GM23338 (cell line): ENCODE data around the gene OMD. TPM values are rescaled to one million over a fixed set of nuclear protein-coding genes. Genes with fewer than 3 reads are reported as not detected.

Source experiments
- ATAC-seq: fragments of 200-7000 bp; cut with Tn5 transposase; 3 replicates; pipeline ENCODE4 v1.9.1; 2020
- DNase-seq: peaks from one replicate; pipeline ENCODE4 v3.0.0-alpha.2; 2015; ENCODE audit warnings: low spot score
- H2AFZ ChIP-seq: fragments of 200-600 bp; sonication (generic); 2 replicates; pipeline ENCODE4 v1.8.0; 2016; ENCODE audit warnings: antibody characterized with exemption, mild to moderate bottlenecking, moderate library complexity
- H3F3A ChIP-seq: fragments of 200-600 bp; sonication (generic); replicated peaks from 2 replicates; pipeline ENCODE4 v1.8.0; 2017; ENCODE audit warnings: antibody characterized with exemption, mixed run types, low read depth
- H3K27ac ChIP-seq: fragments of 200-600 bp; sonication (generic); 2 replicates; pipeline ENCODE4 v1.6.1; 2016; ENCODE audit warnings: low read depth
- H3K27me3 ChIP-seq: fragments of 200-600 bp; sonication (generic); 2 replicates; pipeline ENCODE4 v1.8.0; 2016; ENCODE audit warnings: mild to moderate bottlenecking, mixed run types, moderate library complexity; ENCODE audit not compliant: insufficient read depth
- H3K36me3 ChIP-seq: fragments of 200-600 bp; sonication (generic); 2 replicates; pipeline ENCODE4 v1.8.0; 2016; ENCODE audit warnings: mild to moderate bottlenecking; ENCODE audit not compliant: insufficient read depth
- H3K4me1 ChIP-seq: fragments of 200-600 bp; sonication (generic); 2 replicates; pipeline ENCODE4 v1.8.0; 2016; ENCODE audit warnings: mild to moderate bottlenecking, moderate library complexity; ENCODE audit not compliant: insufficient read depth
- H3K4me2 ChIP-seq: fragments of 200-600 bp; sonication (generic); 2 replicates; pipeline ENCODE4 v1.7.1; 2017; ENCODE audit warnings: mixed run types
- H3K4me3 ChIP-seq: fragments of 200-600 bp; sonication (generic); 2 replicates; pipeline ENCODE4 v1.6.1; 2016; ENCODE audit warnings: mixed run types
- H3K79me2 ChIP-seq: fragments of 200-600 bp; sonication (generic); replicated peaks from 2 replicates; pipeline ENCODE4 v1.8.0; 2017; ENCODE audit warnings: mild to moderate bottlenecking; ENCODE audit not compliant: insufficient read depth
- H3K9me2 ChIP-seq: fragments of 200-600 bp; sonication (generic); 2 replicates; pipeline ENCODE4 v1.8.0; 2017; ENCODE audit not compliant: insufficient read depth
- H4K20me1 ChIP-seq: fragments of 200-600 bp; sonication (generic); replicated peaks from 2 replicates; pipeline ENCODE4 v1.8.0; 2017; ENCODE audit warnings: mild to moderate bottlenecking; ENCODE audit not compliant: insufficient read depth
- H3K27ac Mint-ChIP-seq: 2 replicates; pipeline ENCODE4 v1.8.0; 2020; ENCODE audit warnings: inconsistent platforms, mild to moderate bottlenecking, moderate library complexity, mixed read lengths
- H3K27me3 Mint-ChIP-seq: 3 replicates; pipeline ENCODE4 v1.8.0; 2022; ENCODE audit warnings: low read depth, mild to moderate bottlenecking, moderate library complexity, mixed read lengths, inconsistent platforms; ENCODE audit not compliant: insufficient read depth, poor library complexity
- H3K36me3 Mint-ChIP-seq: 3 replicates; pipeline ENCODE4 v1.8.0; 2021; ENCODE audit warnings: low read depth, mild to moderate bottlenecking, inconsistent platforms, moderate library complexity, mixed read lengths
- H3K4me1 Mint-ChIP-seq: 3 replicates; pipeline ENCODE4 v1.8.0; 2020; ENCODE audit warnings: mild to moderate bottlenecking, inconsistent platforms, mixed read lengths
- H3K4me3 Mint-ChIP-seq: 3 replicates; pipeline ENCODE4 v1.8.0; 2021; ENCODE audit warnings: moderate library complexity, mild to moderate bottlenecking, inconsistent platforms, mixed read lengths
- H3K9me3 Mint-ChIP-seq: 3 replicates; pipeline ENCODE4 v1.8.0; 2020; ENCODE audit warnings: moderate library complexity, mild to moderate bottlenecking, inconsistent platforms, mixed read lengths
- CREB1 ChIP-seq: fragments of 250-450 bp; sonication (Bioruptor Pico); IDR thresholded peaks from 2 replicates; pipeline ENCODE4 v1.5.0; 2020; ENCODE audit warnings: low read depth, mild to moderate bottlenecking, moderate library complexity
- CTCF ChIP-seq, 2 experiments: fragments of 200-600 bp in 1 of 2; sonication (generic) in 1 of 2; conservative IDR thresholded peaks; 2 replicates each; pipeline versions ENCODE4 v1.5.1 to v1.6.1; 2016 to 2017; ENCODE audit warnings: antibody characterized with exemption in 2 of 2, low read depth in 2 of 2, mild to moderate bottlenecking in 2 of 2, moderate library complexity in 1 of 2
- ETS1 ChIP-seq: IDR thresholded peaks from 2 replicates; pipeline ENCODE4 v1.6.1; 2016; ENCODE audit warnings: antibody characterized with exemption
- EZH2 ChIP-seq: fragments of 200-600 bp; sonication (generic); IDR thresholded peaks from one replicate; pipeline ENCODE4 v1.8.0; 2017; ENCODE audit warnings: antibody characterized with exemption, mild to moderate bottlenecking, low read depth; ENCODE audit not compliant: unreplicated experiment
- EZH2phosphoT487 ChIP-seq: fragments of 200-600 bp; sonication (generic); IDR thresholded peaks from one replicate; pipeline ENCODE4 v1.8.1; 2018; ENCODE audit warnings: antibody characterized with exemption; ENCODE audit not compliant: unreplicated experiment
- JUNB ChIP-seq: IDR thresholded peaks from one replicate; pipeline ENCODE4 v1.6.1; 2016; ENCODE audit warnings: antibody characterized with exemption; ENCODE audit not compliant: unreplicated experiment
- NANOG ChIP-seq: IDR thresholded peaks from 2 replicates; pipeline ENCODE4 v1.6.1; 2016; ENCODE audit warnings: antibody characterized with exemption, borderline replicate concordance
- POLR2AphosphoS5 ChIP-seq: IDR thresholded peaks from 2 replicates; pipeline ENCODE4 v1.6.1; 2016; ENCODE audit warnings: antibody characterized with exemption, low read depth
- REST ChIP-seq: IDR thresholded peaks from one replicate; pipeline ENCODE4 v1.6.1; 2018; ENCODE audit warnings: antibody characterized with exemption; ENCODE audit not compliant: unreplicated experiment
- STAT1 ChIP-seq: IDR thresholded peaks from one replicate; pipeline ENCODE4 v1.6.1; 2016; ENCODE audit warnings: antibody characterized with exemption; ENCODE audit not compliant: unreplicated experiment
- ZNF114 ChIP-seq: fragments of 250-450 bp; sonication (Bioruptor Pico); IDR thresholded peaks from 2 replicates; pipeline ENCODE4 v1.5.0; 2020; ENCODE audit warnings: mild to moderate bottlenecking, moderate library complexity
- ZNF331 ChIP-seq: fragments of 250-450 bp; sonication (Bioruptor Pico); IDR thresholded peaks from 2 replicates; pipeline ENCODE4 v1.5.0; 2020; ENCODE audit warnings: low read depth, mild to moderate bottlenecking, moderate library complexity
- polyA plus RNA-seq: library from polyadenylated mRNA; unstranded; fragments of >200 nt; fragmentation: Nextera tagmentation; extraction: Ambion mirVana; gene quantifications from 2 replicates; pipeline ENCODE4 v1.2.1, GENCODE V29; 2016
- total RNA-seq: library from RNA; depleted of rRNA; stranded (reverse); fragments of >200 nt; shearing (Covaris generic); gene quantifications from 2 replicates; pipeline ENCODE4 v1.2.3, GENCODE V29; 2014

Gene OMD
- total and polyA plus RNA-seq, 2 experiments from 2014 or later: 1.1 TPM; not detected in 1

- no peaks in the 10 kb centered on the region for H3K9me3 Mint-ChIP-seq
- no peaks in the 10 kb centered on the region for H3K36me3 Mint-ChIP-seq
- TF ChIP-seq NANOG (no peak), STAT1 (no peak), ZNF331 (CRISPR knock-in tag) (no peak), ZNF114 (CRISPR knock-in tag) (no peak), JUNB (no peak), EZH2phosphoT487 (no peak)
Measured at GRCh38 chr9:92426501-92427145, 2.4 kb upstream of the OMD start.

GRCh38 chr9:92425474-92425873 is 1.2 kb upstream of the OMD start:
- peaks cover 7% of the 10 kb centered on the region; the same call in 2 of the 3 replicates for H3K4me1 Mint-ChIP-seq
- Histone ChIP-seq H3K36me3 (no peaks in the 10 kb centered on the region), H3K4me3 (no peak overlapping the region), H2AFZ (no peak overlapping the region), H3K79me2 (no peaks in the 10 kb centered on the region), H3K4me2 (no peak overlapping the region), H3K4me1 (no peaks in the 10 kb centered on the region), H3K27ac (no peak overlapping the region), H3F3A (no peaks in the 10 kb centered on the region), H4K20me1 (no peaks in the 10 kb centered on the region), H3K9me2 (no peaks in the 10 kb centered on the region), H3K27me3 (no peaks in the 10 kb centered on the region)
- H3K27ac Mint-ChIP-seq: no peak overlapping the region
- H3K4me3 Mint-ChIP-seq: no peak overlapping the region
- TF ChIP-seq EZH2 (no peak), NANOG (no peak)
- H3K9me3 Mint-ChIP-seq: no peaks in the 10 kb centered on the region
- DNase-seq (no peak), ATAC-seq (no peak)
- H3K27me3 Mint-ChIP-seq: no peaks in the 10 kb centered on the region
- H3K36me3 Mint-ChIP-seq: no peaks in the 10 kb centered on the region

More at GRCh38 chr9:92426501-92427145, 2.4 kb upstream of the OMD start:
- ATAC-seq (no peak), DNase-seq (no peak)
- H3K4me3 Mint-ChIP-seq: no peak overlapping the region
- Histone ChIP-seq H4K20me1 (no peaks in the 10 kb centered on the region), H3K4me1 (no peaks in the 10 kb centered on the region), H3K36me3 (no peaks in the 10 kb centered on the region), H3K27ac (no peak overlapping the region), H3K4me2 (no peak overlapping the region), H3K79me2 (no peaks in the 10 kb centered on the region), H3K9me2 (no peaks in the 10 kb centered on the region), H3F3A (no peaks in the 10 kb centered on the region), H2AFZ (no peak overlapping the region), H3K27me3 (no peaks in the 10 kb centered on the region), H3K4me3 (no peak overlapping the region)
- no peaks in the 10 kb centered on the region for H3K27me3 Mint-ChIP-seq
- H3K4me1 Mint-ChIP-seq: no peaks in the 10 kb centered on the region
- no peak overlapping the region for H3K27ac Mint-ChIP-seq

- H3K9me3 Mint-ChIP-seq: no peaks in the 10 kb centered on the region
- ATAC-seq: no peak
- no peaks in the 10 kb centered on the region for H3K4me1 ChIP-seq
- TF ChIP-seq CTCF (conservative IDR thresholded peaks at IDR 0.05; ENCODE audit: low read depth in 2 of 2) (no peak), NANOG (no peak), STAT1 (no peak), JUNB (no peak), POLR2AphosphoS5 (no peak), EZH2 (no peak), ZNF114 (CRISPR knock-in tag) (no peak), ZNF331 (CRISPR knock-in tag) (no peak), CREB1 (CRISPR knock-in tag) (no peak), REST (no peak), EZH2phosphoT487 (no peak), ETS1 (no peak)
Measured at GRCh38 chr9:92423612-92424011, 659 bp downstream of the OMD start.

More at GRCh38 chr9:92423612-92424011, 659 bp downstream of the OMD start:
- H3K27ac ChIP-seq: no peak overlapping the region
- H3K27me3 ChIP-seq: no peaks in the 10 kb centered on the region
- no peak for DNase-seq
- Mint-ChIP-seq H3K36me3 (no peaks in the 10 kb centered on the region), H3K4me3 (no peak overlapping the region), H3K4me1 (peaks cover 7% of the 10 kb centered on the region; the same call in 2 of the 3 replicates), H3K27me3 (no peaks in the 10 kb centered on the region), H3K27ac (no peak overlapping the region)
- H4K20me1 ChIP-seq: no peaks in the 10 kb centered on the region
- no peaks in the 10 kb centered on the region for H3K36me3 ChIP-seq
- H2AFZ ChIP-seq: no peak overlapping the region
- H3K4me3 ChIP-seq: no peak overlapping the region
- no peaks in the 10 kb centered on the region for H3F3A ChIP-seq
- H3K4me2 ChIP-seq: no peak overlapping the region
- no peaks in the 10 kb centered on the region for H3K9me2 ChIP-seq
- H3K79me2 ChIP-seq: no peaks in the 10 kb centered on the region
